H9 (cell line): ENCODE measurements around the gene MYRF. TPM values are rescaled to one million over a fixed set of nuclear protein-coding genes. Genes with fewer than 3 reads are reported as not detected.

Experiments
- DNase-seq: peaks from one replicate; pipeline ENCODE4 v3.0.0-alpha.2; 2017
- H2AFZ ChIP-seq: one replicate; pipeline ENCODE4 v1.6.1; 2013; ENCODE audit warnings: mild to moderate bottlenecking, low read length, control low read depth, moderate library complexity
- H2AK5ac ChIP-seq: 2 replicates; pipeline ENCODE4 v1.6.1; 2013; ENCODE audit warnings: low read length, control low read depth, mixed read lengths; ENCODE audit not compliant: insufficient read length
- H2BK120ac ChIP-seq: one replicate; pipeline ENCODE4 v1.6.1; 2013; ENCODE audit warnings: low read depth, mild to moderate bottlenecking, low read length, control low read depth, inconsistent platforms; ENCODE audit not compliant: poor library complexity, severe bottlenecking
- H2BK12ac ChIP-seq: 2 replicates; pipeline ENCODE4 v1.6.1; 2013; ENCODE audit warnings: low read length, control low read depth, mixed read lengths, low read depth; ENCODE audit not compliant: insufficient read length
- H2BK15ac ChIP-seq: 2 replicates; pipeline ENCODE4 v1.6.1; 2013; ENCODE audit warnings: low read depth, low read length, control low read depth
- H2BK20ac ChIP-seq: one replicate; pipeline ENCODE4 v1.6.1; 2013; ENCODE audit warnings: low read depth, mild to moderate bottlenecking, low read length, control low read depth, inconsistent platforms; ENCODE audit not compliant: poor library complexity, severe bottlenecking
- H2BK5ac ChIP-seq: 2 replicates; pipeline ENCODE4 v1.6.1; 2013; ENCODE audit warnings: low read length, control low read depth, mixed read lengths; ENCODE audit not compliant: insufficient read length
- H3K14ac ChIP-seq: 2 replicates; pipeline ENCODE4 v1.6.1; 2013; ENCODE audit warnings: low read length, control low read depth; ENCODE audit not compliant: insufficient read depth
- H3K18ac ChIP-seq: 2 replicates; pipeline ENCODE4 v1.6.1; 2013; ENCODE audit warnings: low read depth, mild to moderate bottlenecking, mixed read lengths, low read length, control low read depth; ENCODE audit not compliant: insufficient read length
- H3K23ac ChIP-seq: 2 replicates; pipeline ENCODE4 v1.6.1; 2013; ENCODE audit warnings: low read length, control low read depth, mixed read lengths, low read depth; ENCODE audit not compliant: insufficient read length
- H3K23me2 ChIP-seq: 2 replicates; pipeline ENCODE4 v1.6.1; 2013; ENCODE audit warnings: low read depth, mild to moderate bottlenecking, mixed read lengths, low read length, control low read depth; ENCODE audit not compliant: insufficient read length, poor library complexity, severe bottlenecking
- H3K27ac ChIP-seq: 2 replicates; pipeline ENCODE4 v1.5.1; 2013; ENCODE audit warnings: low read length, control low read depth, mixed read lengths, low read depth; ENCODE audit not compliant: insufficient read length
- H3K27me3 ChIP-seq: 2 replicates; pipeline ENCODE4 v1.6.1; 2013; ENCODE audit warnings: low read length, control low read depth, inconsistent platforms; ENCODE audit not compliant: insufficient read depth
- H3K4ac ChIP-seq: 2 replicates; pipeline ENCODE4 v1.6.1; 2013; ENCODE audit warnings: low read depth, mild to moderate bottlenecking, control low read depth, inconsistent platforms, low read length, moderate library complexity
- H3K4me1 ChIP-seq: 2 replicates; pipeline ENCODE4 v1.6.1; 2013; ENCODE audit warnings: low read length, control low read depth, inconsistent platforms; ENCODE audit not compliant: insufficient read depth
- H3K4me2 ChIP-seq: 2 replicates; pipeline ENCODE4 v1.6.1; 2013; ENCODE audit warnings: low read length, control low read depth, mixed read lengths; ENCODE audit not compliant: insufficient read length, insufficient read depth
- H3K56ac ChIP-seq: 2 replicates; pipeline ENCODE4 v1.6.1; 2013; ENCODE audit warnings: low read depth, mild to moderate bottlenecking, mixed read lengths, low read length, control low read depth; ENCODE audit not compliant: insufficient read length
- H3K79me1 ChIP-seq: 2 replicates; pipeline ENCODE4 v1.6.1; 2013; ENCODE audit warnings: low read depth, mild to moderate bottlenecking, moderate library complexity, low read length, control low read depth, inconsistent platforms; ENCODE audit not compliant: insufficient read depth, poor library complexity, severe bottlenecking
- H3K79me2 ChIP-seq: 2 replicates; pipeline ENCODE4 v1.6.1; 2013; ENCODE audit warnings: low read length, control low read depth, inconsistent platforms; ENCODE audit not compliant: insufficient read depth
- H3K9ac ChIP-seq: 2 replicates; pipeline ENCODE4 v1.6.1; 2013; ENCODE audit warnings: low read length, control low read depth, mixed read lengths; ENCODE audit not compliant: insufficient read length; ENCODE audit errors: extremely low read depth
- H3K9me3 ChIP-seq: one replicate; pipeline ENCODE4 v1.6.1; 2013; ENCODE audit warnings: low read depth, low read length, inconsistent platforms; ENCODE audit not compliant: control insufficient read depth
- H3T11ph ChIP-seq: one replicate; pipeline ENCODE4 v1.6.1; 2013; ENCODE audit warnings: mild to moderate bottlenecking, low read length, control low read depth, inconsistent platforms
- H4K20me1 ChIP-seq: one replicate; pipeline ENCODE4 v1.6.1; 2013; ENCODE audit not compliant: control insufficient read depth, insufficient read length, insufficient read depth
- H4K5ac ChIP-seq: 2 replicates; pipeline ENCODE4 v1.6.1; 2013; ENCODE audit warnings: low read depth, mild to moderate bottlenecking, mixed read lengths, low read length, control low read depth; ENCODE audit not compliant: insufficient read length
- H4K8ac ChIP-seq: replicated peaks from 2 replicates; pipeline ENCODE4 v1.6.1; 2013; ENCODE audit warnings: low read length, control low read depth, mixed read lengths, low read depth; ENCODE audit not compliant: insufficient read length
- H4K91ac ChIP-seq: 2 replicates; pipeline ENCODE4 v1.6.1; 2013; ENCODE audit warnings: low read depth, mild to moderate bottlenecking, moderate library complexity, mixed read lengths, low read length, control low read depth; ENCODE audit not compliant: insufficient read length
- H3K27ac Mint-ChIP-seq, 3 experiments: 2 replicates in 2 of 3; 3 replicates in 1 of 3; pipeline ENCODE4 v1.8.0; 2020 to 2021; ENCODE audit warnings: mixed read lengths in 3 of 3, mild to moderate bottlenecking in 1 of 3, moderate library complexity in 1 of 3
- H3K27me3 Mint-ChIP-seq: 2 replicates; pipeline ENCODE4 v1.8.0; 2021; ENCODE audit warnings: low read depth, mild to moderate bottlenecking, moderate library complexity, mixed read lengths
- H3K36me3 Mint-ChIP-seq, 3 experiments: 2 replicates in 2 of 3; 3 replicates in 1 of 3; pipeline ENCODE4 v1.8.0; 2020 to 2021; ENCODE audit warnings: low read depth in 3 of 3, mixed read lengths in 3 of 3; ENCODE audit not compliant: insufficient read depth in 1 of 3
- H3K4me1 Mint-ChIP-seq, 2 experiments: 2 replicates each; pipeline ENCODE4 v1.8.0; 2020; ENCODE audit warnings: mixed read lengths in 2 of 2
- H3K4me3 Mint-ChIP-seq, 2 experiments: 2 replicates in 1 of 2; 3 replicates in 1 of 2; pipeline ENCODE4 v1.8.0; 2020 to 2021; ENCODE audit warnings: mild to moderate bottlenecking in 2 of 2, mixed read lengths in 2 of 2, moderate library complexity in 1 of 2
- H3K9me3 Mint-ChIP-seq, 2 experiments: 2 replicates in 1 of 2; 3 replicates in 1 of 2; pipeline ENCODE4 v1.8.0; 2020; ENCODE audit warnings: mild to moderate bottlenecking in 2 of 2, mixed read lengths in 2 of 2, moderate library complexity in 1 of 2
- CTCF ChIP-seq: fragments of 200-600 bp; sonication (generic); conservative IDR thresholded peaks from 3 replicates; pipeline ENCODE4 v1.8.0; 2021; ENCODE audit warnings: antibody characterized with exemption, mild to moderate bottlenecking
- WGBS: extraction: QIAGEN DNeasy Blood & Tissue Kit; methylation state at CpG from one replicate; pipeline ENCODE4 v1.1.7; 2013; ENCODE audit warnings: missing lambda C conversion rate, low lambda C conversion rate, mixed read lengths; ENCODE audit not compliant: insufficient read length; ENCODE audit errors: extremely low coverage; 5-methylcytosine and 5-hydroxymethylcytosine counted together
- total RNA-seq: library from RNA; stranded (reverse); gene quantifications from 2 replicates; pipeline ENCODE4 v1.2.1, GENCODE V29; 2021

Gene MYRF
- total RNA-seq, 1 experiment from 2014 or later = 13.9 TPM

DNA sequence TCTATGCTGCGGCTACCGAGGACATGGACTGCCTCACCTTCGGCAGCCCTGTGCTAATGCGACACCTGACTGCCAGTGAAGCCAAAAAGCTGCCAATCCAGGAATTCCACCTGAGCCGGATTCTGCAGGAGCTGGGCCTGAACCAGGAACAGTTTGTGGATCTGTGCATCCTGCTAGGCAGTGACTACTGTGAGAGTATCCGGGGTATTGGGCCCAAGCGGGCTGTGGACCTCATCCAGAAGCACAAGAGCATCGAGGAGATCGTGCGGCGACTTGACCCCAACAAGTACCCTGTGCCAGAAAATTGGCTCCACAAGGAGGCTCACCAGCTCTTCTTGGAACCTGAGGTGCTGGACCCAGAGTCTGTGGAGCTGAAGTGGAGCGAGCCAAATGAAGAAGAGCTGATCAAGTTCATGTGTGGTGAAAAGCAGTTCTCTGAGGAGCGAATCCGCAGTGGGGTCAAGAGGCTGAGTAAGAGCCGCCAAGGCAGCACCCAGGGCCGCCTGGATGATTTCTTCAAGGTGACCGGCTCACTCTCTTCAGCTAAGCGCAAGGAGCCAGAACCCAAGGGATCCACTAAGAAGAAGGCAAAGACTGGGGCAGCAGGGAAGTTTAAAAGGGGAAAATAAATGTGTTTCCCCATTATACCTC, 43.6 kb downstream of the MYRF start:
- H2BK120ac ChIP-seq = no peak overlapping the region
- no peaks in the 10 kb centered on the region; the same call in 1 of the 2 replicates for H3K27me3 Mint-ChIP-seq
- peaks cover 3% of the 10 kb centered on the region for H3K23me2 ChIP-seq
- H3K4me2 ChIP-seq = no peak overlapping the region
- no peak overlapping the region for H3K27ac ChIP-seq
- no peak for DNase-seq
- no peak overlapping the region for H3K18ac ChIP-seq
- H3K79me2 ChIP-seq = peaks cover 16% of the 10 kb centered on the region; the same call in 1 of the 2 replicates
- H4K91ac ChIP-seq = no peak overlapping the region
- no peak for TF ChIP-seq CTCF
- no peaks in the 10 kb centered on the region for H3K4me1 ChIP-seq
- no peak overlapping the region for H2AK5ac ChIP-seq
- peaks cover 22 to 61% (median 48%) of the 10 kb centered on the region in 3 experiments for H3K36me3 Mint-ChIP-seq
- no peak overlapping the region for H4K5ac ChIP-seq
- H3K9me3 Mint-ChIP-seq = no peaks in the 10 kb centered on the region
- H3K23ac ChIP-seq = no peak overlapping the region
- no peak overlapping the region for H3T11ph ChIP-seq
- H2BK5ac ChIP-seq = no peak overlapping the region
- no peak overlapping the region for H4K8ac ChIP-seq
- no peaks in the 10 kb centered on the region for H3K27me3 ChIP-seq
- no peaks in the 10 kb centered on the region for H4K20me1 ChIP-seq
- peaks cover 5% of the 10 kb centered on the region for H3K79me1 ChIP-seq
- peak overlapping the region in 1 of 3 experiments; percentile 86; a peak in 3 of 7 replicates for H3K27ac Mint-ChIP-seq
- H2BK15ac ChIP-seq = no peak overlapping the region
- WGBS = no CpG with 5 or more reads among the region's 18 CpGs
- no peak overlapping the region for H2AFZ ChIP-seq
- H3K4ac ChIP-seq = no peak overlapping the region
- H2BK12ac ChIP-seq = no peak overlapping the region
- H3K14ac ChIP-seq = no peak overlapping the region
- no peak overlapping the region for H3K9ac ChIP-seq
- H3K56ac ChIP-seq = no peak overlapping the region
- H2BK20ac ChIP-seq = no peak overlapping the region
- no peak overlapping the region for H3K4me3 Mint-ChIP-seq
- H3K4me1 Mint-ChIP-seq = peaks cover 24 to 30% of the 10 kb centered on the region in 2 experiments
- no peaks in the 10 kb centered on the region for H3K9me3 ChIP-seq
